ENCODE results near the gene ZG16B. TPM values are rescaled to one million over a fixed set of nuclear protein-coding genes. Genes with fewer than 3 reads are reported as not detected.

Gene ZG16B
- polyA plus RNA-seq, 1 experiment, result 0.40 TPM

DNA sequence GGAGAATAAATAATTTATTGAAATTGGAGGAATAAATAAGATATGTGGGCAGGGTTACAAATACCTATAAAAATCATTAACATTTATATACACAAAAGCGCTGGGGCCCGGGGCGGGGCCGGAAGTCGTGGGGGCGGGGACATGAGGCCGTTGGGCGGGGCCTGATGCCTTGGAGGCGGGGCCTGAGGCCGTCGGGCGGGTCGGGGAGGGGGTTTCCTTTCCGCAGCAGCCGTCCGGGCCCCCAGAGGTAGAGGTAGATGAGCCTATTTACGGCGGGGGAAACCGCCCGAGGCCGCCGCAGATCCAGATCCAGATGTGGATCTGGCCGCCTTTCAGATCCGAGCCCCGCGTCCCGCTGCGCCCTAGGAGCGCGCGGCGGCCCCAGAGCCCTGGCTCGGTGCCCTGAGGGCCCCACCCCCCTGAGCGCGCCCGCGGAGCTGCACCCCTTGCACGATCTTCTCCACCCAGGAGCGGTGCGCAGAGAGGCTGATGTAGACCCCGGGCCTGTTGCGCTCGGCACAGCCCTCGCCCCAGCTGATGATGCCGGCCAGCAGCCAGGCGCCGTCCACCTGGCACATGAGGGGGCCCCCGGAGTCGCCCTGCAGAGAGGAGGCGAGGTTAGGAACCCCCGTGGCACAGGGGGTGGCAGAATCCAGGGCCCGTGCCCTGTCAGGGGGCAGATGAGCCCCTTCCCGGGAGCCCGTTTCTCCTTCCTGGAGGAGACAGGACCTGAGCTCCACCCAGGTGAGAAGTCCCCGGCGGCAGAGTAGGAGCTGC, 22.8 kb downstream of the ZG16B start:
- Histone ChIP-seq H3K4me3 (ENCODE audit: low read depth, low read length) (no peak overlapping the region), H3K27ac (ENCODE audit: low read depth, low read length) (no peak overlapping the region), H3K9me3 (ENCODE audit: control insufficient read depth, insufficient read depth, low read length) (peaks cover 41% of the 10 kb centered on the region), H3K27me3 (ENCODE audit: control insufficient read depth, insufficient read depth, low read length) (peaks cover 6% of the 10 kb centered on the region)
- ChIA-PET POLR2A (interaction anchor here (0.5 kb wide), 1 partner anchor 102 kb away, joined by 4 read pairs; no protein-coding TSS in a partner anchor), CTCF (interaction anchor here (0.6 to 2.2 kb wide), 3 partner anchors 11 to 29 kb away, joined by 4 to 9 read pairs (median 6); no protein-coding TSS in a partner anchor)
- TF ChIP-seq, protein P1, sequence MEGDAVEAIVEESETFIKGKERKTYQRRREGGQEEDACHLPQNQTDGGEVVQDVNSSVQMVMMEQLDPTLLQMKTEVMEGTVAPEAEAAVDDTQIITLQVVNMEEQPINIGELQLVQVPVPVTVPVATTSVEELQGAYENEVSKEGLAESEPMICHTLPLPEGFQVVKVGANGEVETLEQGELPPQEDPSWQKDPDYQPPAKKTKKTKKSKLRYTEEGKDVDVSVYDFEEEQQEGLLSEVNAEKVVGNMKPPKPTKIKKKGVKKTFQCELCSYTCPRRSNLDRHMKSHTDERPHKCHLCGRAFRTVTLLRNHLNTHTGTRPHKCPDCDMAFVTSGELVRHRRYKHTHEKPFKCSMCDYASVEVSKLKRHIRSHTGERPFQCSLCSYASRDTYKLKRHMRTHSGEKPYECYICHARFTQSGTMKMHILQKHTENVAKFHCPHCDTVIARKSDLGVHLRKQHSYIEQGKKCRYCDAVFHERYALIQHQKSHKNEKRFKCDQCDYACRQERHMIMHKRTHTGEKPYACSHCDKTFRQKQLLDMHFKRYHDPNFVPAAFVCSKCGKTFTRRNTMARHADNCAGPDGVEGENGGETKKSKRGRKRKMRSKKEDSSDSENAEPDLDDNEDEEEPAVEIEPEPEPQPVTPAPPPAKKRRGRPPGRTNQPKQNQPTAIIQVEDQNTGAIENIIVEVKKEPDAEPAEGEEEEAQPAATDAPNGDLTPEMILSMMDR (IDR thresholded peaks at IDR 0.05; ENCODE audit: low read depth, low read length), result no peak
- no peak for DNase-seq (ENCODE audit: low read depth, low spot score)

DNA sequence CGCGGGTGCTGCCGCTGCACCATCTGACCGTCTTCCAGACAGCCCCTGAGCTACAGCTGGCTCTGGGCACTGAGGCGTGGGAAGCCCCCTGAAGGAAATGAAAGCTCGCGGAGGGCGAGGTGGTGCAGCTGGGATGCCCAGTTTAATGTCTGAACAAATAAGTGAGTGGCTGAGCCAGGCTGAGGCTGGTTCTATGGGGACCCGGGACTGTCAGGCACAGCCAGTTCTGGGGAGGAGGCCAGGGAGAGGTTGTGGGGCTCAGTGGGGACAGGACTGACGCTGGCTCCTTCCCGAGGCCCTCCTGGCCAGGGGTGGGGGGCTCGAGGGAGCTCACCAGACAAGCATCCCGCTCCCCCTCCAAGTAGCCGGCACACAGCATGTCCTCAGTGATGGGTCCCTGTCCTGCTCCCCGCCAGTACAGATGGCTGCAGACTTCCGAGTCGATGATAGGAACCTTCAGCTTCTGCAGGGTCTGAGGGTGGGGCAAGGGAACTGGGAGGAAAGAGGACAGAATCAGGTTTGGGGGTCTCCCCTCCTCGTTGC, 23.5 kb downstream of the ZG16B start:
- no peak for DNase-seq (ENCODE audit: low read depth, low spot score)
- Histone ChIP-seq H3K4me3 (ENCODE audit: low read depth, low read length) (no peak overlapping the region), H3K27ac (ENCODE audit: low read depth, low read length) (no peak overlapping the region), H3K9me3 (ENCODE audit: control insufficient read depth, insufficient read depth, low read length) (peaks cover 41% of the 10 kb centered on the region), H3K27me3 (ENCODE audit: control insufficient read depth, insufficient read depth, low read length) (peaks cover 10% of the 10 kb centered on the region)
- POLR2A ChIA-PET, result no interaction called here
- TF ChIP-seq, protein P1 (IDR thresholded peaks at IDR 0.05; ENCODE audit: low read depth, low read length), result no peak
- CTCF ChIA-PET, result interaction anchor here (0.6 to 2.2 kb wide), 4 partner anchors 12 to 28 kb away, joined by 3 to 9 read pairs (median 5); no protein-coding TSS in a partner anchor

DNA sequence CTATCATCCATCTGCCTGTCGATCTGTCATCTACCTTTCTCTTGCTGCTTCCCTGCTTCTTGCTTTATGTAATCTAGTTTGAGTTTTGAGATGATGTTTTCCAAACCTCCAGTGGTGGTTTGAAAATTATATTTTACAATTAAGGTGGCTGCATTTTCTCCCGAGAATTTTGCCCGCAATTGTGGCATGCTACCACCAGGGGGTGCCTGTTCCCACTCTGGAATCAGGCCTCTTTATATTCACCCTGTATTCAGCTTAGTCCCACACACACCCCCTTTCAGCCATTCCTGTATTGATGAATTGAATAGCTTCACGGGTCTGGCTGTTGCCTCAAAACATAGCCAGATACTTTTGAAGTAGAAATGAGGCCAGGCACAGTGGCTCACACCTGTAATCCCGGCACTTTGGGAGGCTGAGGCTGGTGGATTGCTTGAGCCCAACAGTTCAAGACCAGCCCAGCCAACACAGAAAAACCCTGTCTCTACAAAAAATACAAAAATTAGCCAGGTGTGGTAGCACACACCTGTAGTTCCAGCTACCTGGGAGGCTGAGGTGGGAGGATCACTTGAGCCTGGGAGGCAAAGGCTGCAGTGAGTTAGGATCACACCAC, 24.7 kb downstream of the ZG16B start:
- no peak for DNase-seq (ENCODE audit: low read depth, low spot score)
- TF ChIP-seq, protein P1 (IDR thresholded peaks at IDR 0.05; ENCODE audit: low read depth, low read length), result peak; percentile 60
- H3K4me3 ChIP-seq (ENCODE audit: low read depth, low read length), result no peak overlapping the region
- POLR2A ChIA-PET, result no interaction called here
- peaks cover 4% of the 10 kb centered on the region for H3K27me3 ChIP-seq (ENCODE audit: control insufficient read depth, insufficient read depth, low read length)
- H3K9me3 ChIP-seq (ENCODE audit: control insufficient read depth, insufficient read depth, low read length), result peaks cover 41% of the 10 kb centered on the region
- CTCF ChIA-PET, result interaction anchor here (1.0 to 2.2 kb wide), 5 partner anchors 13 to 96 kb away, joined by 3 to 9 read pairs (median 5); no protein-coding TSS in a partner anchor
- no peak overlapping the region for H3K27ac ChIP-seq (ENCODE audit: low read depth, low read length)

DNA sequence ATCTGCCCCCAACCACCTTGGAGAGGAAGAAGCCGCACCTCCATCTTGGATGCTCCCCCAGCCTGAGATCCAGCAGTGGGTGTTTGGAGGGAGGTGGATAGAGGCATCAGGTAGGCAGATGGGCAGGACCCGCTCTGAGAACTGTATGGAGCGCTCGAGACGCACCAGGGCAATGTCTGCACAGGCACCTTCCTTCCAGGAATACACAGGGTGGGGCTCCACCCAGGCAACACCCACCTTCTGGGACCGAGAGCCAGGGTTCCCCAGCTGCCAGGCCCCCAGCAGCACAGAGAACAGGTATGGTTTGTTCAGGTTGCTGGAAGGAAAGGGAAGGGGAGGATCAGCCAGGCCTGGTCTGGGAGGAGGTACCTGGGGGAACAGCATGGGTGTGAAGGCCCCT, 25.4 kb downstream of the ZG16B start:
- ChIA-PET POLR2A (no interaction called here), CTCF (interaction anchor here (1.7 kb wide), 1 partner anchor 17 kb away, joined by 5 read pairs; no protein-coding TSS in a partner anchor)
- TF ChIP-seq, protein P1 (IDR thresholded peaks at IDR 0.05; ENCODE audit: low read depth, low read length), result no peak
- Histone ChIP-seq H3K9me3 (ENCODE audit: control insufficient read depth, insufficient read depth, low read length) (peaks cover 44% of the 10 kb centered on the region), H3K27ac (ENCODE audit: low read depth, low read length) (no peak overlapping the region), H3K4me3 (ENCODE audit: low read depth, low read length) (no peak overlapping the region), H3K27me3 (ENCODE audit: control insufficient read depth, insufficient read depth, low read length) (peaks cover 4% of the 10 kb centered on the region)
- DNase-seq (ENCODE audit: low read depth, low spot score), result no peak

Data from AG04450 (cell line).